ENCODE data around the gene BLOC1S1.

DNA sequence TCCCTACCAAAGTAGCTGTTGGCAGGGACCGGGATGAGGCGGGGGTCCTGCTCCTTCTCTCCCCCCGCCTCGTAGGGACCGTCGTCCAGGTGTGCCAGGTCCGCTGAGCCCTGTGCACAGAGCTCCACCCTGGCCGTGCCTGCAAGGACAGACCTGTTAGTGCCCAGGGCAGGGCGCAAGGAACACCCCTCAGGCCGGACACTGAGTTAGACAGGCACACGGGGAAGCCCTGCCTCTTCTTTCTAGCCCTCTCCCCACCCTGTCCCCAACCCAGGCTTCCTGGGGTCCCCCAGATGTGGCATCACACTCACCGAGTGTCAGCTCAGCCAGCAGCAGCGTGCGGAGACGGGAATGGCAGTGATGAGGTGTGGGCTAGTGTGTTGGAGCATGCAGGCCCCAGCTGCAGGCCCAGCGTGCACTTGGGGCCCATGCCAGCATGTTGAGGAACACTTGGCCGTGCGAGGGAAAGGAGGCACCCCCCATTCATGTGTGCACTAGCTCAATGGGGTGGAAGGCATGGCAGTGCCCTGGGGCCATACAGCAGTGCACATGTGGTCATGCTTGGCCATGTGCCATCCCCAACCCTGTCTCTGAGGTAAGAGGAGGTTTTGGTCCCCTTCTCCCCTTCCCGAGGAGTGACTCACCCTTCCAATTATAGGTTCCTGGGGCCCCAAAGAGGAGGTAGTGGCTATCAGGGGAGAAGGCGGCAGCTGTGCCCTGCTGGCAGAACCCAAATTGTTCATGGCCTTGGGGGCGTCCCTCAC lies 15.4 kb upstream of the BLOC1S1 start:
- TF ChIP-seq, protein P1, sequence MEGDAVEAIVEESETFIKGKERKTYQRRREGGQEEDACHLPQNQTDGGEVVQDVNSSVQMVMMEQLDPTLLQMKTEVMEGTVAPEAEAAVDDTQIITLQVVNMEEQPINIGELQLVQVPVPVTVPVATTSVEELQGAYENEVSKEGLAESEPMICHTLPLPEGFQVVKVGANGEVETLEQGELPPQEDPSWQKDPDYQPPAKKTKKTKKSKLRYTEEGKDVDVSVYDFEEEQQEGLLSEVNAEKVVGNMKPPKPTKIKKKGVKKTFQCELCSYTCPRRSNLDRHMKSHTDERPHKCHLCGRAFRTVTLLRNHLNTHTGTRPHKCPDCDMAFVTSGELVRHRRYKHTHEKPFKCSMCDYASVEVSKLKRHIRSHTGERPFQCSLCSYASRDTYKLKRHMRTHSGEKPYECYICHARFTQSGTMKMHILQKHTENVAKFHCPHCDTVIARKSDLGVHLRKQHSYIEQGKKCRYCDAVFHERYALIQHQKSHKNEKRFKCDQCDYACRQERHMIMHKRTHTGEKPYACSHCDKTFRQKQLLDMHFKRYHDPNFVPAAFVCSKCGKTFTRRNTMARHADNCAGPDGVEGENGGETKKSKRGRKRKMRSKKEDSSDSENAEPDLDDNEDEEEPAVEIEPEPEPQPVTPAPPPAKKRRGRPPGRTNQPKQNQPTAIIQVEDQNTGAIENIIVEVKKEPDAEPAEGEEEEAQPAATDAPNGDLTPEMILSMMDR (IDR thresholded peaks at IDR 0.05): no peak
- no peak for TF ChIP-seq POLR2A (IDR thresholded peaks at IDR 0.05)
